Testis (tissue), 2 donors: ENCODE measurements around the gene PPP1R13B.

ENCODE experiments used
- POLR2A ChIP-seq: fragments of 450-650 bp; IDR thresholded peaks from one replicate; pipeline ENCODE4 v1.6.1; 2017; ENCODE audit warnings: antibody characterized with exemption, mild to moderate bottlenecking, moderate library complexity
- TF ChIP-seq, protein P1 (sequence below), 3 experiments: fragments of 450-650 bp in 2 of 3; fragments of 200-600 bp in 1 of 3; sonication (generic) in 1 of 3; IDR thresholded peaks; one replicate each; pipeline ENCODE4 v1.5.1; 2016 to 2019; ENCODE audit warnings: antibody characterized with exemption in 3 of 3, mild to moderate bottlenecking in 2 of 3, moderate library complexity in 1 of 3

DNA sequence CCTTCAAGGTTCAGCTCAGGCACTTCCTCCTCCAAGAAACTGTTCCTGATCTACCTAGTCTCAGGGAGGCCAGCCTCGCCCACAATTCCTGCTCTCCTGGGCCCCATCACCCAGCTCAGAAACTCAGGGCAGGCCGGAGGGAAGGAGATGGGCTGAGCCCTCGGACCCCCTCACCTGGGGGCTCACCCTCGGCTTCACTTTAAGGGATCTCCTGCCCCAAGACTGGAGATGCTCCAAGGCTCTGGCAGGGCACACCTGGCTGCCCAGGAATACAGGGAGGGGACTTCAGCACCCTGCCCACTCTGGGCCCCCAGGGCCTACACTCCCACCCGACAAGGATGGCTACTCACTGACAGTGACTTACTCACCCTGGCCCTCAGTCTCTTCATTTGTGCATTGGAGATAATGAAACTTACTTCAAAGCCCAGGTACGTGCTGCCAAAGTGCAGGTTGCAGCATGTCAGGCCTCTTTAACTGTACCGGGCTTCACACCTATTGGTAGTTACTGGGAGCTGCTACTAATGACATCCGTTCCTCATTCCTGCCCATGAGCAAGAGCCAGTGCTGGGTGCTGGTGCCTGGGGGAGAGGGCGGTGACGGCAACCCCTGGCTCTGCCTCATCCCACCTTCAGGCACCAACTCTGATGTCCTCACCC is 21.0 kb upstream of the PPP1R13B start:
- TF ChIP-seq, protein P1, sequence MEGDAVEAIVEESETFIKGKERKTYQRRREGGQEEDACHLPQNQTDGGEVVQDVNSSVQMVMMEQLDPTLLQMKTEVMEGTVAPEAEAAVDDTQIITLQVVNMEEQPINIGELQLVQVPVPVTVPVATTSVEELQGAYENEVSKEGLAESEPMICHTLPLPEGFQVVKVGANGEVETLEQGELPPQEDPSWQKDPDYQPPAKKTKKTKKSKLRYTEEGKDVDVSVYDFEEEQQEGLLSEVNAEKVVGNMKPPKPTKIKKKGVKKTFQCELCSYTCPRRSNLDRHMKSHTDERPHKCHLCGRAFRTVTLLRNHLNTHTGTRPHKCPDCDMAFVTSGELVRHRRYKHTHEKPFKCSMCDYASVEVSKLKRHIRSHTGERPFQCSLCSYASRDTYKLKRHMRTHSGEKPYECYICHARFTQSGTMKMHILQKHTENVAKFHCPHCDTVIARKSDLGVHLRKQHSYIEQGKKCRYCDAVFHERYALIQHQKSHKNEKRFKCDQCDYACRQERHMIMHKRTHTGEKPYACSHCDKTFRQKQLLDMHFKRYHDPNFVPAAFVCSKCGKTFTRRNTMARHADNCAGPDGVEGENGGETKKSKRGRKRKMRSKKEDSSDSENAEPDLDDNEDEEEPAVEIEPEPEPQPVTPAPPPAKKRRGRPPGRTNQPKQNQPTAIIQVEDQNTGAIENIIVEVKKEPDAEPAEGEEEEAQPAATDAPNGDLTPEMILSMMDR (IDR thresholded peaks at IDR 0.05) = no peak
- TF ChIP-seq POLR2A = no peak
